Panc1 (cell line): ENCODE data around the gene STXBP4. TPM values are rescaled to one million over a fixed set of nuclear protein-coding genes. Genes with fewer than 3 reads are reported as not detected.

ENCODE experiments used
- ATAC-seq: fragments of 200-7000 bp; cut with Tn5 transposase; 2 replicates; pipeline ENCODE4 v1.9.1; 2020; ENCODE audit warnings: mild to moderate bottlenecking, moderate library complexity
- BruUV-seq: library from RNA; stranded (reverse); fragments of 400-500 nt; replicated peaks from 2 replicates; lab custom pipeline; 2021; lab: Mats Ljungman, UMichigan
- CTCF ChIA-PET: fragments of 300-600 bp; sonication (Branson Sonifier 250); formaldehyde crosslinking; loops from one replicate; lab custom pipeline; 2022; ENCODE audit warnings: antibody characterized with exemption; lab: Charles Lee
- POLR2A ChIA-PET: fragments of 300-600 bp; sonication (Branson Sonifier 250); formaldehyde crosslinking; loops from one replicate; lab custom pipeline; 2022; ENCODE audit warnings: antibody characterized with exemption; lab: Charles Lee
- DNase-seq: peaks from one replicate; pipeline ENCODE4 v3.0.0-alpha.2; 2010; ENCODE audit warnings: low read depth, low spot score
- H3K27ac ChIP-seq: 2 replicates; pipeline ENCODE4 v1.5.1; 2011; ENCODE audit warnings: mild to moderate bottlenecking, low read length, inconsistent platforms
- H3K27me3 ChIP-seq: fragments of 200-500 bp; sonication (Bioruptor generic); 2 replicates; pipeline ENCODE4 v1.6.0; 2014; ENCODE audit warnings: low read length, inconsistent platforms; ENCODE audit not compliant: control insufficient read depth, insufficient read depth
- H3K36me3 ChIP-seq: fragments of 200-500 bp; sonication (Bioruptor generic); 2 replicates; pipeline ENCODE4 v1.5.1; 2014; ENCODE audit warnings: inconsistent platforms, mild to moderate bottlenecking, low read length, moderate library complexity; ENCODE audit not compliant: control insufficient read depth, insufficient read depth
- H3K4me1 ChIP-seq: 2 replicates; pipeline ENCODE4 v1.5.1; 2011; ENCODE audit warnings: inconsistent platforms, mild to moderate bottlenecking, low read length, moderate library complexity; ENCODE audit not compliant: control insufficient read depth, insufficient read depth
- H3K4me3 ChIP-seq, 2 experiments: 2 replicates each; pipeline ENCODE4 v1.5.1; 2011 to 2012; ENCODE audit warnings: low read depth in 2 of 2, low read length in 2 of 2, mild to moderate bottlenecking in 2 of 2, inconsistent platforms in 1 of 2, moderate library complexity in 1 of 2
- H3K9me3 ChIP-seq: fragments of 200-500 bp; sonication (Bioruptor generic); 2 replicates; pipeline ENCODE4 v1.5.1; 2014; ENCODE audit warnings: low read depth, mild to moderate bottlenecking, inconsistent platforms, low read length, moderate library complexity; ENCODE audit not compliant: control insufficient read depth, insufficient read depth
- POLR2AphosphoS5 ChIP-seq: IDR thresholded peaks from 2 replicates; pipeline ENCODE4 v1.6.1; 2012; ENCODE audit warnings: mild to moderate bottlenecking, low read depth, low read length, moderate library complexity
- REST ChIP-seq, 2 experiments: IDR thresholded peaks; 2 replicates each; pipeline ENCODE4 v1.6.1; 2011 to 2012; ENCODE audit warnings: low read depth in 2 of 2, control low read depth in 1 of 2, low read length in 1 of 2, mild to moderate bottlenecking in 1 of 2, moderate library complexity in 1 of 2; ENCODE audit not compliant: insufficient read depth in 1 of 2
- SIN3A ChIP-seq: IDR thresholded peaks from 2 replicates; pipeline ENCODE4 v1.6.1; 2012; ENCODE audit warnings: low read depth, mild to moderate bottlenecking, low read length, moderate library complexity, borderline replicate concordance; ENCODE audit not compliant: insufficient read depth
- TCF7L2 ChIP-seq: IDR thresholded peaks from 2 replicates; pipeline ENCODE4 v1.6.1; 2011; ENCODE audit warnings: mild to moderate bottlenecking, low read depth, low read length, inconsistent platforms
- in situ Hi-C: cut with HindIII; loops from 2 replicates; pipeline ENCODE4 v1.10.0; 2016; ENCODE audit warnings: low sequenced_read_pairs, low pct_unique_long_range_greater_than_20kb
- intact Hi-C: fragments of 100-400 bp; cut with micrococcal nuclease; formaldehyde crosslinking; loops from one replicate; pipeline ENCODE4 v1.10.0; 2022; ENCODE audit not compliant: unreplicated experiment
- total RNA-seq: library from RNA; stranded (reverse); gene quantifications from one replicate; pipeline ENCODE4 v1.2.1, GENCODE V29; 2021; ENCODE audit not compliant: unreplicated experiment
- TF ChIP-seq, protein P1 (sequence below): fragments of 450-650 bp; IDR thresholded peaks from 2 replicates; pipeline ENCODE4 v1.5.1; 2017; ENCODE audit warnings: mild to moderate bottlenecking

STXBP4 gene
- total RNA-seq, 1 experiment from 2014 or later = 12.8 TPM

DNA sequence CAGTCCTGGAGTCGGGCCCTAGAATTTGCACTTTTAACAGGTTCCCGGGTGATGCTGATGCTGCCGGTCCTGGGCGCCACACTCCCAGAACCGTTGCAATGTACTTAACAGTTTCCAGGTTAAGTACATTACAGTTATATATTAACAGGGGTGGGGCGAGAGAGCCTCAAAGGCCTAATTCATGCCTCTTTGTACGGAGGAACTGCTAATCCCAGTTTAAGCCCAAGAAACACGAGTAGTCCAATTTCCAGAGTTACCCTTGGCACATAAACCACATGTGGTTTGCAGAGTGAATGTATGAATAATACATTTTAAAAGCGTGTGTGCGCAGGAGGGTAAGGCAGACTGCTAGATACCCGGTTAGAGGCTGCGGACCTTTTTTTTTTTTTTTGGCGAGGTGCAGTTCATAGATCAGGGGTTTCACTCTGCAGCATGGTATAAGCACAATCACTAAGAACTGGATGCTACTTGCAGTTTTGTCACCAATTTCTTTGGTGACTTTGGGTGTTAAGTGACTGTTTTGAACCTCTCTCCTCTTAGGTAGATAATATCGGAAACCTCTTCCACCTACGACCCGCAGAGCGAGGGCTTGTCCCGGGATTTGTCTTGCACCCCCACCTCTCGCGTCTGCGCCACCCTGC is 824 bp upstream of the STXBP4 start:
- Histone ChIP-seq H3K36me3 (peaks cover 32% of the 10 kb centered on the region), H3K9me3 (no peaks in the 10 kb centered on the region), H3K4me1 (peaks cover 26% of the 10 kb centered on the region), H3K27me3 (no peaks in the 10 kb centered on the region), H3K27ac (peak overlapping the region; percentile 99), H3K4me3 (peak overlapping the region; percentile 93 to 99)
- DNase-seq = peak; percentile 7
- in situ Hi-C loops (no loop called here), intact Hi-C loops (no loop called here)
- ChIA-PET POLR2A (interaction anchor here (0.5 to 0.9 kb wide), 2 partner anchors 24 to 356 kb away, joined by 3 read pairs; no protein-coding TSS in a partner anchor), CTCF (no interaction called here)
- TF ChIP-seq, protein P1, sequence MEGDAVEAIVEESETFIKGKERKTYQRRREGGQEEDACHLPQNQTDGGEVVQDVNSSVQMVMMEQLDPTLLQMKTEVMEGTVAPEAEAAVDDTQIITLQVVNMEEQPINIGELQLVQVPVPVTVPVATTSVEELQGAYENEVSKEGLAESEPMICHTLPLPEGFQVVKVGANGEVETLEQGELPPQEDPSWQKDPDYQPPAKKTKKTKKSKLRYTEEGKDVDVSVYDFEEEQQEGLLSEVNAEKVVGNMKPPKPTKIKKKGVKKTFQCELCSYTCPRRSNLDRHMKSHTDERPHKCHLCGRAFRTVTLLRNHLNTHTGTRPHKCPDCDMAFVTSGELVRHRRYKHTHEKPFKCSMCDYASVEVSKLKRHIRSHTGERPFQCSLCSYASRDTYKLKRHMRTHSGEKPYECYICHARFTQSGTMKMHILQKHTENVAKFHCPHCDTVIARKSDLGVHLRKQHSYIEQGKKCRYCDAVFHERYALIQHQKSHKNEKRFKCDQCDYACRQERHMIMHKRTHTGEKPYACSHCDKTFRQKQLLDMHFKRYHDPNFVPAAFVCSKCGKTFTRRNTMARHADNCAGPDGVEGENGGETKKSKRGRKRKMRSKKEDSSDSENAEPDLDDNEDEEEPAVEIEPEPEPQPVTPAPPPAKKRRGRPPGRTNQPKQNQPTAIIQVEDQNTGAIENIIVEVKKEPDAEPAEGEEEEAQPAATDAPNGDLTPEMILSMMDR = no peak
- TF ChIP-seq POLR2AphosphoS5 (no peak), REST (IDR thresholded peaks at IDR 0.05; ENCODE audit: insufficient read depth in 1 of 2, low read depth in 2 of 2, low read length in 1 of 2) (no peak), TCF7L2 (no peak), SIN3A (no peak)
- no TSS peak for BruUV-seq
- ATAC-seq = 0 out of 2 replicates have a peak, but pooled peaks have one; percentile 1

GRCh38 chr17:54968988-54969332 is 395 bp downstream of the STXBP4 start:
- in situ Hi-C loops = no loop called here
- H3K4me1 ChIP-seq = peaks cover 28% of the 10 kb centered on the region

More at GRCh38 chr17:54968988-54969332, 395 bp downstream of the STXBP4 start:
- Histone ChIP-seq H3K9me3 (no peaks in the 10 kb centered on the region), H3K4me3 (peak overlapping the region; percentile 93 to 99), H3K36me3 (peaks cover 20% of the 10 kb centered on the region), H3K27ac (peak overlapping the region; percentile 99), H3K27me3 (no peaks in the 10 kb centered on the region)
- no peak for DNase-seq
- ChIA-PET POLR2A (no interaction called here), CTCF (no interaction called here)
- ATAC-seq = peak; percentile 67
- intact Hi-C loops = no loop called here
- TF ChIP-seq TCF7L2 (no peak; the same call in 1 of the 2 replicates), REST (IDR thresholded peaks at IDR 0.05; ENCODE audit: insufficient read depth in 1 of 2, low read depth in 2 of 2, low read length in 1 of 2) (no peak), POLR2AphosphoS5 (no peak), SIN3A (no peak)
- TF ChIP-seq, protein P1 = no peak
- TSS peak; percentile 60 for BruUV-seq
